Stimulated activated naive CD8-positive, alpha-beta T cell treated with anti-CD3 and anti-CD28 coated beads, Interleukin-15, Interleukin-2, amounts not matched to agents 100 U/mL and 50 U/mL, for 24 hours (primary cell): ENCODE results near the gene PLCL2.

Experiments used
- ATAC-seq: fragments of 150-1000 bp; cut with Tn5 transposase; one replicate; pipeline ENCODE4 v1.10.0; 2021
- DNase-seq: peaks from one replicate; pipeline ENCODE4 v3.0.0; 2021

Gene PLCL2

DNA sequence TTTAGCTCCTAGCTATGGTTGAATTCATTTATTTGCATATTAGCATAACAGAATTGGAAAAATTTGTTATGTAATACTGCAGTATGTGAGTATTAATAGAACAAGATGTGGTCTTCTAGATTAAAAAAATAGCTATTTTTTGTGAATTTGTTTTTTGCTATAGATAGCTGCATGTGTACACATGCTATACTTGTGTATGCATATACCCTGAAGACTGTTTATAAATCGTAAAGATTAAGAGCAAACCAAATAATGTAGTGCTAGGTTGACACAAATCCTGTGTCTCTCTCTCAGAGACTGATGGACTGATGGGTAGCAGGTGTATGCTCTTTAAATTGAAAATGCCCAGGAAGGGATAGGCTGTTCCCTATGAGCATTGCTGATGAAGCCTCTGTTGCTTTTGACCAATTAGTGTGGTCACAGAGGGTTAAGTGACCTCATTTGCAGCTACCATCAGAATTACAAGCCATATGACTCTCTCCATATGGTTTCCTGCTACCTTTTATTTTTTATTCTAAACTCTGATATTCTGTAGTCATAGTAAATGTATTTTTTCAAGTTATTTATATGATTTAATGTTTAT, 9.0 kb downstream of the PLCL2 start:
- ATAC-seq (no peak), DNase-seq (no peak)

DNA sequence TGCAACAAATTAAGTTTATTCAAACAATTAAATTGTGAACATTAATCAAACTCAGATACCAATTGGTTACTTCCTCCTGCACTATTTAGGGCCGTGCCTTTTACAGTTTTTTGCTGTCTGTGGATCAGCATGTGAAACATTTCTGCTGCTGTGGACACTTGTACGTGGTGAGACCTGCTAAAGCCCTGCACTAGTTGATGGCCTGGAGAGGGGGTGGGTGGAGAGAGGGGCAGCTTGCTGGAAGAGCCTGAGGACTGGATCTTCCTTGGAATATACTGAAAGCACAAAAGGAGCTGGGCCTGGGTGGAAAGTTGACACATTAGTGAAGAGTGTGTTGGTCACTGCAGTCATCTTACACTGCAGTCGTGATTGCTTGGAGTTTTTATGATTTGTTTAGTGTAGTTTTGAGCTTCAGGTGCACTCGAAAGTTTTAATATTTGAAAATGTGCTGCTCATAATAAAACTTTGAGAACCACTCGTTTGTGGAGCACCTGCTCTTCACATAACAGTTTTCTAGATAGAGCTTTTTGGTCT, 11.4 kb downstream of the PLCL2 start:
- DNase-seq (no peak), ATAC-seq (no peak)

DNA sequence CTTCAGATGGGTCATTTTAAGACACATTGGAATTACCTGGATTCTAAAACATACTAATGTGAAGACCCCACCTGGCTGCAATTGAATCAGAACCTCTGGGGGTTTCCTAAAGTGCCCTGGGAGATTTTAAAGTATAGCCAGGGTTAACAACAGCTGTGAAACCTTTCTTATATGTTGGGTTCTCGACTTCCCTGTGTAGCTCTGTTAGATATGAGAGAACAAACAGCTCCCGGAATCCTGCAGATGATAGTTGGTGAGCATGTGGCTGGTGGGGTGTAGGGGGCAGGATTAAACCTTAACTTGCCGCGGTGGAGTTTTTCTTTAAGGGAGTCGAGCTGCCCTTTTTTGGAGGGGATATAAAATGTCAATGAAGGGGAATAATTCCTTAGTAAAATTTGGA, 12.1 kb downstream of the PLCL2 start:
- ATAC-seq = no peak
- no peak for DNase-seq

DNA sequence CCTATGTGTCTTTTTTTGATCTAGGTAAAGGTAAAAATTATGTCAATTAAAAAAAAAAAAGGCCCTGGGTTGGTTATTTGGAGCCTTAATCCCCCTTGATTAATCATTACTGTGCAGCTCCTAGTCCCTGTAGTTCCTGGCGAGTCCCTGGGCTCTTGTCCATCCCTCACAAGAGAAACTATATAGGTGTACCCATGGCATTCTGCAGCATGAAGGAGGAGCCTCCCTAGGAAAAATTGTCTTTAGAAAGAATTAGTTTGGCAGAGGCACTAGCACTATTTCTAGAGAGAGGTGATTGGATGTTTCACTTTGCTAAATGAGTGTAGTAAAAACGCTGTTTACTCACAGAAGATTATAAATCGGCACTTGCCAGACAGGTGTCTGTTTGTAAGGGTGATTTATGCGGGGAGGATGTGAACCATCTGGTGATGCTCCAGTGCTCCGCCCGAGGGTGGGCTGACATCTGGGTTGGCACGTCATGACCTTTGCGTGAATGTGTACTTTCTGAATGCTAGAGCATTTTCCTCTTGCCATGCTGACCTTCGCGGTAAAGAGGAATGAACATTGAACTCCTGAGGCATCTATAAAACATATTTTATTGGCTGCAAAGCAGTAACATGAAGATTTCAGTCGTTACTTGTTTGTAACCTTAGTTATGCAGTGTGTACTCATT, 12.6 kb downstream of the PLCL2 start:
- peak; percentile 69 for DNase-seq
- ATAC-seq = peak; percentile 79

DNA sequence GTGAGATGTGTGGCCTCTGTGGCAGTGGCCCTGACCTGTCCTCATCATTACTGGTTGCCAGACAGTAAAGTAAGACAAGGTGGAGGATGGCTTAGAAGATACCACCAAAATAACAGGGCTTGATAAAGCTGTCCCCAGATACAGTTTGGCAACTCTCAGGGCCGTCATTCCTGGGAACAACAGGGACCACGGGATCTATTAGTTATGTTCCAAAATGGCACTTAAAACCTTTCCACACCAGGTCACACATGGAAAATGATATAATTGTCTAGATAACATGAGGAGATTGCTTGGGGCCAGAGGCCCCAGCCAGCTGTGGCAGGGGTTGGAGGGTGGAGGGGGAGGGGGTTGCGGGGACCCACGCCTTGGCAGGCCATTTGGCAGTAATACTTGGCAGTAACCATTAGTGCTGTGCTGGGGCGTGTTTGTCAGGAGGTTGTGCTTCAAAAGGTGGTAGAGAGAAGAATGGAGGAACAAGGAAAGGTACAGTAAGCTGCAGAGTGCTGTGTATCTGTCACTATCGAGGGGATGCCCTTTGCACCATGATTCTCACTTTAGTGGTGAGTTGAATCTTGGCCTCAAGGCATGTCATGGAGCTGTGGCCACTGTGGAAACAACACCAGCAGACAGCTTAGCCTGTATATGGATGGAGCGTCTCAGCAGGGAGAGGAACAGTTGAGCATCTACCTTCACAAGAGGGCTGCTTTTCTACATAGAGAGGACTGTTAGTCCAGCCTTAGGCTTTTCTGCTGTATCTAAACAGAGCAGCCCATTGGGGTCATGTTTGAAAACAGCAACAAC, 14.0 kb downstream of the PLCL2 start:
- peak; percentile 56 for ATAC-seq
- no peak for DNase-seq

DNA sequence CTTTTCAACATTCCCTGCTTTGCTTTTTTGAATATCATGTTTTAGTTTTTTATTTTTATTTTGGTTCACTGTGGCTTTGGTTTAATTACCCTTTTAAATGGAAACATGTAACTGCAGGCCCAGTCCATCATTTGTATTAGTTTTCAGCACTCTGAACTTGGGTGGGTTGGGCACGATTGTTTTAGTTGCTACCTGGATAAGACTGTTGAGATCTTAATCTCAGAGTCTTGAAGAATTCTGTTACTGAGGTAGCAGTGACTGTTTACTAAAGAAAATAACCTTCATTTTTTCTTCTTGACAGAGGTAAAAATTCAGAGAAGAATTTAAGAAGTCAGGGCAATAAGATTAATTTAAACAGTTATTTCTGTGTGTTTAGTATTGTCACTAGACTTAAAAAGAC, 15.2 kb downstream of the PLCL2 start:
- DNase-seq = no peak
- no peak for ATAC-seq

DNA sequence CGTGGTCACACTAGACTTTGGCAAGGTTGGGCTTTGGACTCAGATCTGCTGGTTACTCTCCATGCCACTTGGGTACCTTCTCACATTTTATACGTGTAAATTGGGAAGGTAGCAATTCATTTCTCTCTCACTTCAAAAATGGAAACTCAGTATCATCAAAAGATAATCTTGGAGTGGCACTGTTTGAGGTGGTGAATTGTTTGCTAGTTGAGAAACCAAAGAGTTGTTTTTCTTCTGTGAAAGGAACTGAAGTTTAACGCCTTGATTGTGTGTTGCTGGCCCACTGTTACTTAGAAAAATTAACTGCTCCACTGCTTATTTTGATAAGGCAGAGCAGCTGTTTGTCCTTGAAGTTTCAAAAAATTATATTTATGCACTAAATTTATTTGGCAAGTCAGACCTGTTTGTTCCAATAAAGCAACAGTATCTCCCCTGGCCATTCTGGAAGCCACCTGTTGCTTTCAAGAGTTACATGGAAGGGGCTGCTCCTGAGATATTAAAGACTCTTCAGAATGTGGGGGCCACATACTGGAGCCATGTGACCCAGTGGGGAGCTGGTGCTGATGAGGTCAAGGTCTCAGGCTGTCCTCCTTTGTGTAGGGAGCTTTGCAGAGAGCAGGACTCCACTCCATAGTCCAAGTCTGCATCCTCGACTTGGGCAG, 16.2 kb downstream of the PLCL2 start:
- DNase-seq = no peak
- ATAC-seq = no peak

DNA sequence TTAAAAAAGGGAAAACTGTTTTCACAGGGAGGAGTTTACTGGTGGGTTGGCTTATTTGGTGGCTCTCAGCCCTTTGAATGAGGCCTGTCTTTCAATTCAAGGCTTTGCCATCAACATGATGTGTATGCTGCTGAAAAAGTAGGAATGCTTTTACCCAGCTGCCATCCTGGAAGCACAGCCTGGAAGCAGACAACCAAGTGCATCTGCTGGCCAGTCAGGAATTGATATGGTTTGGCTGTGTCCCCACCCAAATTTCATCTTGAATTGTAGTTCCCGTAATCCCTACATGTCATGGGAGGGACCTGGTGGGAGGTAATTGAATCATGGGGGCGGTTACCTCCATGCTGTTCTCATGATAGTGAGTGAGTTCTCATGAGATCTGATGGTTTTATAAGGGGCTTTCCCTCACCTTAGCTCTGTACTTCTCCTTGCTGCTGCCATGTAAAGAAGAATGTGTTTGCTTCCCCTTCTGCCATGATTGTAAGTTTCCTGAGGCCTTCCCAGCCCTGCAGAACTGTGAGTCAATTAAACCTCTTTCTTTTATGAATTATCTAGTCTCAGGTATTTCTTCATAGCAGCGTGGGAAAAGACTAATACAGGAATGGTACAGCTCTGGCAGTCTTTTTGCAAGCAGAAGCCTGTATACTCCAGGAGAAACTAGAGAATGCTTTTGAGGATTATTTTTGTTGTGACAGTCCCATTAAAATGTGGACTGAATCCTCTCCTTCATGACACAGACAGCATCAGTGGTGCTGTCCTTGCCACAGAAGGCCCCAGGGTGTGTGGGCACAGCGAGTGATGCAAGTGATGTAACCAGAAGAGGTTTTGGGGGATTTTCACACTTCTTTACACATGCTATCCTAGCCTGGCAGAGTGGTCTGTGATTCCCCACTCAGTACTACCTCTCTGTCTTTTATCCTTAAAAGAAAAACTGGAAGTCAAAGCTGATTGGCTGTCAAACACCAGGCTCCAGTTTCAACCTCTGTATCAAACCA, 20.0 kb downstream of the PLCL2 start:
- DNase-seq = peak; percentile 67
- ATAC-seq = peak; percentile 84

DNA sequence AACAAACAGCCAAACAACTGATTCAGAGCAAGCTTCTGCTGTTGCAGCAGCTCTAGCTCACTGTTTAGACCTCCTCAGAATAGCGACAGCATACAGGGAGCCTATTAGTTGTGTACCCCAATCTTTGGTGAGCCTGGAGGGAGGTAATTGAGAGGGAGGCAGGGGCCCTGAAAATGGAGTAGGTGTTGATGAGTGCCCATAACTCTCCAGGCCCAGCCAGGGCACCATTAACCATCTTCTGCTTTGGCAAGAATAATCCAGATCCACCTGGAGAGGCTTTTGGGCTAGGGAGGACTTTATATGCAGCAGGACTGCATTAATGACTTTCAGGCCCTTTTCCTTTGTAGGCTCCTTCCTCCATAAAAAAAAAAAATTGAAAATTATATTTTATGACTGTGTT, 20.9 kb downstream of the PLCL2 start:
- ATAC-seq = no peak

DNA sequence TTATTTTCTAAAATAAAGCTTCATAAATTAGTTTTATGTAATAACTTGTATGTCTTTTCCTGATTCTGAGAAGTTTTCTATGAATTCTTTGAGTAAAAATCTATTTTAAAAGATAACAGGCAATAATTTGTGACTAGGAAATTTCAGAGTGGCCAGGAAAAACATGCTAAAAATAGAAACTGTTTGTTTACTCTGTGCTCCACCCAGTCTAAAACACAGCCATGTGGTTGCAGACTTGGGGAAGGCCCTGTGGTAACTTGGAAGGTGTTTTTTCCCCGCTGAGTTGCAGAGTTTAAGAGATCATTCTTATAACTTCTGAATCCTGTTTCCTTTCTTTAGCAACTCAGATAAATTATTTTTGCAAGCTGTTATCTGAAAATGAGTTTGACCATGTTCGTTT, 21.9 kb downstream of the PLCL2 start:
- ATAC-seq = no peak

More for the DNA sequence above, 20.9 kb downstream of the PLCL2 start:
- DNase-seq = no peak

DNA sequence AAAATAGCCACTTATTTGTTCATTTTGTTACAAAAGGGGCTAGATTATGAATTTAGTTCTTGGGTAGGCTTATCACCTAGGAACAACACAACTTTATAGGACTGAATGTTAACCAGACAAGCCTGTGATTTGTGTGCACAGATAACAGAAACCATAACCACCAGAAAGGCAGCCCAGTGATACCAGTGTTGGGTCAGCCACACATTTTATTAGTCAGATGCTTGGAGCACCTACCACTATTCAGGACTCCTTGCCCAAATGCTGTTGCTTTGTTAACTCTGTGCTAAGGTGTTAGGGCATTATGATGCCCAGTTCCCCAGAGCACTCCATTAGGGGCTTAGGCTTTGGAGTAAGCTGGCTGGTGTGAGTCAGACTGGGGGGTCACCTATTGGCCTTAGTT, 22.5 kb downstream of the PLCL2 start:
- ATAC-seq (peak; percentile 60), DNase-seq (no peak)

More for the DNA sequence above, 21.9 kb downstream of the PLCL2 start:
- DNase-seq = no peak

DNA sequence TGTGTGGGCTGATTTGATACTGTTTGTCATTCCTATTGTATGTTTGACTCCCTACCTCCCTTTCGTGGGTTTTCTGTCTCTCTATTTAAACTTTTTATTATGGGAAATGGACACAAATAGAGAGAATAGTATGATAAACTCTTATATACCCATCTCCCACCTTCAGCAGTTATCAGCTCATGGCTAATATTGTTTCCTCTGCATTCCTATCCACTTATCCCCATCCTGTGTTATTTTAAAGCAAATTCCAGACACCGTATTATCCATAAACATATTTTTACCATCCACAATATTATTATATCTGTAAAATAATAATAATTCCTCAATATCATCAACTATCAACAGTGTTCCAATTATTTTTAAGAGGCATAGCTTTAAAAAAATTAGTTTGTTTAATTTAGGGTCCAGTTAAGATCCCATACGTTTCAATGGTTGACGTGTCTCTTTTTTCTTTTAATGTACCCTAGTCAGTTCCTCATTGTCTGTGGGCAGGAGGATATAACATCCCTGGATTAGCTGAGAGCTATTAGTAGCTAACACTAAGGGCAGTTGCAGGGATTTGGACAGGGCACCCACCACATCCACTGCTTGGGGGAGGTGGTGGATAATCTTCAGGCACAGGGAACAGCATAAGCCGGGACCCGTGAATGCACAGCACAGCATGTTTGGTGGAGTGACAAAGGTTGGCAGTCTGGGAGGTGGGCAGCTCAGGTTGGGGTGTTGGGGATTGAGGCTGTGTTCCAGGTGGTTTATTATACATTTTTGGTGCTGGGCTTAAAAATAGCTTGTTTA, 23.5 kb downstream of the PLCL2 start:
- ATAC-seq = no peak
- no peak for DNase-seq

DNA sequence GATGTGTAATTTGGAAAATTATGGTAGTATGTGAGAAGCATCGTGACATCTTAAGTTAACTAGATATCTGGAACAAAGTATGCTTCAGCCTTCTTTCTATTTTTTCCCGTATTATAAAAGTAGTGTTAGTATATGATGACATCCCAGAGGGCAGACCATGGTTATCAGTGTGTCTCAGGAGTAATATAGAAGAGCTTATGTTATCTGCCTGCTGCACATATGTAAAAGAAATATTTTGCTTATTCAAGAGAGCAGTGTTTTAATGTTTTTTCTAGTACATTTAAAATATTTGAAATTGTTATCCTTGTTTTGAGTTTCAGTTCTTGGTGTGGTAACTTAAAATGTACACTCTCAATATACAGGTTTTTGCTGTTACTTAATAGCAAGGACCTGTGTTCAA, 24.1 kb downstream of the PLCL2 start:
- DNase-seq = no peak
- ATAC-seq = no peak

DNA sequence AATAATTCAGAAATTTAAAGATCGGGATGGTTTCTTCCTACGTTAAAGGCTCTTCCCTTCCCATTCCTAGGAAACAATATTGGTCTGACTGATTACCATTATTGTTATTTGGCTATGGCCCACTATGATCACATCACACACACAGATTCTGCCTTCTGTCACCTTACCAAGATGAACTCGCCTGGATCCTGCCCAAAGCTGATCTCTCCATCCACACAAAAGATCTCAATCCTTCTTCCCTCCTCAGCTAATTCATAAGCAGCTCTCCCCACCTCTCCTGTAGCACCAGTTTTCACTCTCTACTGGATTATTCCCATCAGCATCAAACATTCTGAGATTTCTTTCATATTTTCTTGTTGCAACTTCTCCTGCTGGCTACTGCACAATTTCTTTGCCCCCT, 25.0 kb downstream of the PLCL2 start:
- ATAC-seq (no peak), DNase-seq (no peak)

DNA sequence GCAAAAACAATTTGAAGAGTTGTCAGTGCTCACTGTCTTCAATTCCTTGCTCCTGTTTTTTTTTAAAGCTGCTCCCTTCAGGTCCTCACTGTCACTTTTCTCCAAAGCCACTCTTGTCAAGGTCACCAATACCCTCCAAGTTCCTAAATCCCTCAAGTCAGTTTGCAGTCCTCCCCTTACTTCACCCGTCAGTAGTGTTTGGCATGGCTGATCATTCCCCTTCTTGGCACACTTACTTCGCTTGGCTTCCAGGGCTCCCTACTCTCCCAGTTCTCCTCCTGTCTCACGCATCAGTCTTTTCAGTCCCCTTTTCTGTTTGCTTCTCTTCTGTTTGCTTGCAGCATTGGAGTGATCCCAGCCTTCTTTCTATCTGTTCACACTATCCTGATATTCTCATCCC, 25.5 kb downstream of the PLCL2 start:
- DNase-seq = no peak
- no peak for ATAC-seq

DNA sequence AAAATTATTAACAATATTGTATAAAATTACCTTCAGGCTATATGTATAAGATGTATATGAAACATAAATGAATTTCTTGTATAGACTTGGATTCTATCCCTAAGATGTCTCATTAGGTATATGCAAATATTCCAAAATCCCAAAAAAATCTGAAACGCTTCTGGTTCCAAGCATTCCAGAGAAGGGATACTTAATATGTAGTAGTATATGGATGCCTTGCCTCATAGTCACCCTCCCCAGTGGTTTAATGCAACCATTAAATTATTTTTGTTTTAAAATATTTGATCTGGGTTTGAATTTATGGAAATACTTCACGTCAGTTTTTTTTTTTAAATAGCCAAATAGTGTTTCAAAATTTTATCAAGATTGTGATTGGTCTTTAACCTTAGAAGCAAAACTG, 27.2 kb downstream of the PLCL2 start:
- no peak for ATAC-seq
- no peak for DNase-seq

DNA sequence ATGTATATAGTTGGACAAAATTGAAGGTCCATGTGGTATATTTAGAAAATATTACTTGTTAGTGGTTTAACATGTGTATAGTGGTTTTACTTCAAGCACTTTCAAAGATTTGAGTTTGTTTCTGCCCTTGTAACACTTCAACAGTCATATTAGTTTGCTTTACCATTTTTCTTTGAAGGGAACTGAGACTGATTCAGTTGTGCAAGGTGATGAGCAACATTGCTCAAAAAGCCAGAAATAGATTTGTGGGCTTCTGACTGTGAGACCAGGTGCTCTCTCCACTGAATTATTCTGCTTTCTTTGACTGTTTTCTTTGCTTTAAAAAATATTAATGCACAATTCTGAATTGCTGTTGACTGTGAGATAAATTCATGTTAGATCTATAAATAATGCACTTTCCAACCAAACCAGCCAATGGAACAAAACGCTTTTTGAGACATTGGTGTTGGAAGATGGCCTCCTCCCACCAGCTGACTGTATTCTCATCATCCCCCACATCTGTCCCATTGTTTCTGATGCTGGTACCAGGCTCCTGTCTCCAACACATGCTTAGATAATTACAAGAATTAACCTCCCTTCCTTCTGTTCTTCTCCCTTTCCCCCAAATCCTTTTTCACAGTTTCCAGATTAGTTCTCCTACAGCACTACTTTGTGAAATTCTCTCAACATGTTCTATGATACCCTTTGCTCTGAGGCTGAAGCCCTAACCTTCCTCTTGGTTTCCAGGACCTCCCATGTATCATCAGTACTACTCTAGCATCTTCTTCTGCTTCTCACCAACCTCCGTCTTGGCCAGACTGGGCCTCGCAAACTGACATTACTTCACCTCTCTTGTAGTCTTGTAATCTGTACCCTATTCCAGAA, 27.9 kb downstream of the PLCL2 start:
- DNase-seq (no peak), ATAC-seq (peak; percentile 46)

DNA sequence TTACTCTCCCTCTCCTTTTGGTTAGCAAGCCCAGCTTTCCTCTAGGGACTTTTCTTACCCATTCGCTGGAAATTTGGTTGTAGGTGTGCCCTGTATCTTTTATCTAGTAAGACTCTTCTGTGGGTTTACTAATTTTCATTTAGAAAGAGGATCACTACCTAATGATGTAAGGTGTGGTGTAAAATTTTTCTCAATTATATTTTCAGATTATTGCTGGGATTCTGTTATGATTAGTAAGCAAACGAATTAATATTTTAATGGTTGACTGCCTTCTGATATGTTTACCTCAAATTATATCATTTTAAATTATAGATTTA, 28.5 kb downstream of the PLCL2 start:
- DNase-seq (no peak), ATAC-seq (no peak)

DNA sequence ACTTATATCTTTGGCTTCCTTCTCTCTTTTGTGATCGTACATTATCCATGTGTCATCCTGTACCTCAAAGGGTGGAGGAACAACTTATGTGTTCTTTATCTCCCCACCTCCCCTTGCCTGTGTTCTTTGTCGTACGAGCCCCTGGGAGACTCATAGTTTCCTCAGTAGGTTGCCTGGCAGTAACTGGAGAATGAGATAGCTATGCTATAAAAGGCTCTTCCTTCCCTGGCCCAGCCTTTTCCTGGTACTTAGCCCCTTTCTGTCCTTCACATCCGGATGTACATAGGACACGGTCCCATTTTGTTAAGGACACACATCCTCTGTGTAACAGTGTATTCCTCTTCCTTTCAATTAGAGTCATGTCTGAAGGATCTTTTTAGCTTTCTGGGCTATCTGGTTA, 32.1 kb downstream of the PLCL2 start:
- DNase-seq (peak; percentile 33), ATAC-seq (peak; percentile 76)
